HCT116 (cell line): Measurements from ENCODE around the gene WFDC8. TPM values are rescaled to one million over a fixed set of nuclear protein-coding genes. Genes with fewer than 3 reads are reported as not detected.

ENCODE experiments used
- ATAC-seq: fragments of 200-7000 bp; cut with Tn5 transposase; 2 replicates; pipeline ENCODE4 v1.9.1; 2020; ENCODE audit warnings: mild to moderate bottlenecking, moderate library complexity
- BruUV-seq: library from RNA; stranded (reverse); fragments of 400-500 nt; replicated peaks from 2 replicates; lab custom pipeline; 2021; lab: Mats Ljungman, UMichigan
- CTCF ChIA-PET: fragments of 300-600 bp; sonication (Branson Sonifier 250); formaldehyde crosslinking; loops from one replicate; lab custom pipeline; 2021; ENCODE audit warnings: antibody characterized with exemption; lab: Charles Lee
- POLR2A ChIA-PET: fragments of 300-600, 350-600 bp; sonication (Branson Sonifier 250); formaldehyde crosslinking; loops from one replicate; lab custom pipeline; 2021; ENCODE audit warnings: antibody characterized with exemption; lab: Charles Lee
- RAD21 ChIA-PET, 2 experiments: fragments of 300-600 bp; sonication (Branson Sonifier 250); formaldehyde crosslinking; loops; one replicate each; lab custom pipeline; 2023; ENCODE audit warnings: low total read pairs in 2 of 2; ENCODE audit not compliant: uncharacterized antibody in 2 of 2, unreplicated experiment in 2 of 2, low non-redundant PET in 1 of 2; lab: Charles Lee
- DNase-seq: peaks from one replicate; pipeline ENCODE4 v3.0.0-alpha.2; 2010; ENCODE audit warnings: low read depth, low spot score
- H2AFZ ChIP-seq: fragments of 200-600 bp; shearing (Covaris generic), sonication (generic); 2 replicates; pipeline ENCODE4 v1.6.1; 2017; ENCODE audit warnings: low read depth, mixed run types, mixed read lengths, antibody characterized with exemption, low read length; ENCODE audit not compliant: poor library complexity, severe bottlenecking
- H3K27ac ChIP-seq: 2 replicates; pipeline ENCODE4 v1.5.1; 2012; ENCODE audit warnings: low read depth, low read length
- H3K27me3 ChIP-seq: fragments of 200-600 bp; sonication (generic); 2 replicates; pipeline ENCODE4 v1.6.1; 2016; ENCODE audit warnings: mixed run types, low read length, mixed read lengths; ENCODE audit not compliant: insufficient read depth
- H3K36me3 ChIP-seq, 2 experiments: fragments of 200-500 bp in 1 of 2; fragments of 200-600 bp in 1 of 2; sonication (Bioruptor generic) in 1 of 2; sonication (generic) in 1 of 2; 2 replicates each; pipeline versions ENCODE4 v1.5.1 to v1.6.1; 2014 to 2016; ENCODE audit warnings: low read length in 2 of 2, inconsistent platforms in 1 of 2, mixed read lengths in 1 of 2, mixed run types in 1 of 2; ENCODE audit not compliant: insufficient read depth in 2 of 2, control insufficient read depth in 1 of 2
- H3K4me1 ChIP-seq, 2 experiments: fragments of 200-600 bp in 1 of 2; sonication (generic) in 1 of 2; 2 replicates each; pipeline versions ENCODE4 v1.5.1 to v1.6.1; 2012 to 2017; ENCODE audit warnings: low read length in 2 of 2, inconsistent platforms in 1 of 2, mild to moderate bottlenecking in 1 of 2, mixed read lengths in 1 of 2, mixed run types in 1 of 2, moderate library complexity in 1 of 2; ENCODE audit not compliant: insufficient read depth in 2 of 2, control insufficient read depth in 1 of 2
- H3K4me2 ChIP-seq: fragments of 200-600 bp; sonication (generic); 2 replicates; pipeline ENCODE4 v1.6.1; 2017; ENCODE audit warnings: mixed run types, low read length, mixed read lengths
- H3K4me3 ChIP-seq, 2 experiments: fragments of 200-600 bp in 1 of 2; sonication (generic) in 1 of 2; replicated peaks in 1 of 2; 2 replicates each; pipeline ENCODE4 v1.5.1; 2011 to 2016; ENCODE audit warnings: low read length in 2 of 2, control low read depth in 1 of 2, low read depth in 1 of 2, mild to moderate bottlenecking in 1 of 2, mixed read lengths in 1 of 2, mixed run types in 1 of 2
- H3K79me2 ChIP-seq: fragments of 200-600 bp; sonication (generic); 2 replicates; pipeline ENCODE4 v1.6.1; 2017; ENCODE audit warnings: mild to moderate bottlenecking, mixed run types, low read length, moderate library complexity, mixed read lengths; ENCODE audit not compliant: insufficient read depth
- H3K9ac ChIP-seq: fragments of 200-600 bp; sonication (generic); 2 replicates; pipeline ENCODE4 v1.6.1; 2016; ENCODE audit warnings: low read length, mixed read lengths
- H3K9me2 ChIP-seq: fragments of 200-600 bp; sonication (generic), shearing (Covaris generic); 2 replicates; pipeline ENCODE4 v1.6.1; 2017; ENCODE audit warnings: mixed run types, mild to moderate bottlenecking, moderate library complexity; ENCODE audit not compliant: insufficient read depth
- H3K9me3 ChIP-seq, 2 experiments: fragments of 200-500 bp in 1 of 2; fragments of 200-600 bp in 1 of 2; sonication (Bioruptor generic) in 1 of 2; sonication (generic) in 1 of 2; 2 replicates each; pipeline ENCODE4 v1.6.1; 2014 to 2017; ENCODE audit warnings: low read length in 2 of 2, mixed read lengths in 2 of 2, inconsistent platforms in 1 of 2, low read depth in 1 of 2, mild to moderate bottlenecking in 1 of 2, mixed run types in 1 of 2, moderate library complexity in 1 of 2; ENCODE audit not compliant: control insufficient read depth in 1 of 2, insufficient read depth in 1 of 2
- H4K20me1 ChIP-seq: fragments of 200-600 bp; sonication (generic), shearing (Covaris generic); 2 replicates; pipeline ENCODE4 v1.6.1; 2017; ENCODE audit warnings: mixed run types, mild to moderate bottlenecking, moderate library complexity; ENCODE audit not compliant: insufficient read depth
- CBX3 ChIP-seq: IDR thresholded peaks from 2 replicates; pipeline ENCODE4 v1.6.1; 2012; ENCODE audit warnings: low read depth
- EGR1 ChIP-seq: IDR thresholded peaks from 2 replicates; pipeline ENCODE4 v1.6.1; 2012; ENCODE audit warnings: low read depth
- ELF1 ChIP-seq: IDR thresholded peaks from 2 replicates; pipeline ENCODE4 v1.6.1; 2012; ENCODE audit warnings: low read depth, borderline replicate concordance
- POLR2AphosphoS5 ChIP-seq: IDR thresholded peaks from 2 replicates; pipeline ENCODE4 v1.6.1; 2011; ENCODE audit warnings: mild to moderate bottlenecking, low read depth, low read length, moderate library complexity
- RAD21 ChIP-seq: IDR thresholded peaks from 2 replicates; pipeline ENCODE4 v1.6.1; 2012; ENCODE audit warnings: low read depth, mild to moderate bottlenecking
- SIN3A ChIP-seq: IDR thresholded peaks from 2 replicates; pipeline ENCODE4 v1.6.1; 2012; ENCODE audit warnings: low read depth
- SP1 ChIP-seq: IDR thresholded peaks from 2 replicates; pipeline ENCODE4 v1.6.1; 2012; ENCODE audit warnings: low read depth
- TCF7L2 ChIP-seq: IDR thresholded peaks from 2 replicates; pipeline ENCODE4 v1.7.0; 2011; ENCODE audit warnings: borderline replicate concordance, inconsistent platforms; ENCODE audit not compliant: insufficient read depth, insufficient read length; ENCODE audit errors: extremely low read depth
- ZFX ChIP-seq: fragments of 450-650 bp; IDR thresholded peaks from 2 replicates; pipeline ENCODE4 v1.6.1; 2017
- intact Hi-C: fragments of 100-400 bp; cut with micrococcal nuclease; formaldehyde crosslinking; loops from 2 replicates; pipeline ENCODE4 v1.10.0; 2022
- total RNA-seq: library from RNA; stranded (reverse); gene quantifications from one replicate; pipeline ENCODE4 v1.2.1, GENCODE V29; 2021; ENCODE audit not compliant: unreplicated experiment
- TF ChIP-seq, protein P1 (sequence below): IDR thresholded peaks from 2 replicates; pipeline ENCODE4 v1.6.1; 2012
- TF ChIP-seq, protein P2 (sequence below): IDR thresholded peaks from 2 replicates; pipeline ENCODE4 v1.6.1; 2012; ENCODE audit warnings: low read depth

The WFDC8 gene
- total RNA-seq, 1 experiment from 2014 or later = not detected

DNA sequence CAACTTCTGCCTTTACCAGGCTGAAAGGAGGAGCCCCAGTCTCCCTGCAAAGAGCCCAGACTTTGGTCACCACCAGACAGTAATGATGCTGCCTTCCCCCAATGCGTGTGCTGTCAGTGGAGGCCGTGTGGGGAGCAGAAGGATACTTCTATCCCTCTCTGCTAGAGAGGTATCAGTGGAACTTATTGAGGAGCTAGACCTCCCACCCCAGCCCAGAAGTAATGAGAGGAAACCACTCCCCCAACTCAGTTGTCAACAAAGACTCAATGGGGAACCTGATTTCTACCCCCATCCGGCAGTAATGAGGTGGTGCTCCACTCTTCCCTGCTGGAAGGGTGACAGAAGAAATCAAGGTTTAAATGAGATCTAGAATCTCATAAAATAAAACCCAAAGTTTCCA lies 4.4 kb upstream of the WFDC8 start:
- Histone ChIP-seq H3K4me2 (no peak overlapping the region), H3K9me2 (no peaks in the 10 kb centered on the region), H3K9me3 (no peaks in the 10 kb centered on the region), H3K9ac (no peak overlapping the region), H3K4me1 (no peaks in the 10 kb centered on the region), H3K27ac (no peak overlapping the region), H2AFZ (no peak overlapping the region), H4K20me1 (no peaks in the 10 kb centered on the region), H3K36me3 (no peaks in the 10 kb centered on the region), H3K27me3 (no peaks in the 10 kb centered on the region), H3K4me3 (no peak overlapping the region), H3K79me2 (no peaks in the 10 kb centered on the region)
- DNase-seq (no peak), ATAC-seq (no peak)
- no TSS peak for BruUV-seq
- TF ChIP-seq ELF1 = no peak
- TF ChIP-seq, protein P1, sequence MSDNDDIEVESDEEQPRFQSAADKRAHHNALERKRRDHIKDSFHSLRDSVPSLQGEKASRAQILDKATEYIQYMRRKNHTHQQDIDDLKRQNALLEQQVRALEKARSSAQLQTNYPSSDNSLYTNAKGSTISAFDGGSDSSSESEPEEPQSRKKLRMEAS = no peak
- TF ChIP-seq ZFX = no peak
- no peak for TF ChIP-seq RAD21
- RAD21 ChIA-PET = interaction anchor here in 1 of 2 experiments (0.6 kb wide), 1 partner anchor 65 kb away, joined by 4 read pairs; no protein-coding TSS in a partner anchor
- POLR2A ChIA-PET = no interaction called here
- intact Hi-C loops = no loop called here
- CTCF ChIA-PET = no interaction called here

DNA sequence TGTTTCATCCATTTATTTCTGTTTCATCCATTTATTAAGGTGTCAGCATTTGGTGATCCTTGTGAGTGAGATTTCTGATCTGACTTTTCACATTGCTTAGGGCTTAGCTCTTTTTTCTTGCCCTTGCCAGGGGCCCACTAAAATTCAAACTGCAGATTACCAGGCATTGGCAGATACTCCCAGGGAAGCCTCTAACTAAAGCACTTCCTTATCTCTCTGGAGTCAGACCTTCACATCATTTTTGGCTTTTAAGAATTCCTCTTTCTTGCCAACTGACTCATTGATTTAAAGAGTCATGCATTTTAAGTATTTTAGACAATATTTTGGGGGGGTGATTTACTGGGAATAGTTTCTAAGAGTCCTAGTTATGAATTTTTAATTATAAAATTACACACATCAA lies 2.6 kb upstream of the WFDC8 start:
- Histone ChIP-seq H2AFZ (no peak overlapping the region), H3K4me3 (no peak overlapping the region), H3K4me1 (no peaks in the 10 kb centered on the region), H3K9me2 (no peaks in the 10 kb centered on the region), H3K9me3 (no peaks in the 10 kb centered on the region), H3K9ac (no peak overlapping the region), H3K36me3 (no peaks in the 10 kb centered on the region), H3K27ac (no peak overlapping the region), H3K4me2 (no peak overlapping the region), H3K79me2 (no peaks in the 10 kb centered on the region), H4K20me1 (no peaks in the 10 kb centered on the region), H3K27me3 (no peaks in the 10 kb centered on the region)
- TF ChIP-seq SP1 = no peak
- TF ChIP-seq, protein P2, sequence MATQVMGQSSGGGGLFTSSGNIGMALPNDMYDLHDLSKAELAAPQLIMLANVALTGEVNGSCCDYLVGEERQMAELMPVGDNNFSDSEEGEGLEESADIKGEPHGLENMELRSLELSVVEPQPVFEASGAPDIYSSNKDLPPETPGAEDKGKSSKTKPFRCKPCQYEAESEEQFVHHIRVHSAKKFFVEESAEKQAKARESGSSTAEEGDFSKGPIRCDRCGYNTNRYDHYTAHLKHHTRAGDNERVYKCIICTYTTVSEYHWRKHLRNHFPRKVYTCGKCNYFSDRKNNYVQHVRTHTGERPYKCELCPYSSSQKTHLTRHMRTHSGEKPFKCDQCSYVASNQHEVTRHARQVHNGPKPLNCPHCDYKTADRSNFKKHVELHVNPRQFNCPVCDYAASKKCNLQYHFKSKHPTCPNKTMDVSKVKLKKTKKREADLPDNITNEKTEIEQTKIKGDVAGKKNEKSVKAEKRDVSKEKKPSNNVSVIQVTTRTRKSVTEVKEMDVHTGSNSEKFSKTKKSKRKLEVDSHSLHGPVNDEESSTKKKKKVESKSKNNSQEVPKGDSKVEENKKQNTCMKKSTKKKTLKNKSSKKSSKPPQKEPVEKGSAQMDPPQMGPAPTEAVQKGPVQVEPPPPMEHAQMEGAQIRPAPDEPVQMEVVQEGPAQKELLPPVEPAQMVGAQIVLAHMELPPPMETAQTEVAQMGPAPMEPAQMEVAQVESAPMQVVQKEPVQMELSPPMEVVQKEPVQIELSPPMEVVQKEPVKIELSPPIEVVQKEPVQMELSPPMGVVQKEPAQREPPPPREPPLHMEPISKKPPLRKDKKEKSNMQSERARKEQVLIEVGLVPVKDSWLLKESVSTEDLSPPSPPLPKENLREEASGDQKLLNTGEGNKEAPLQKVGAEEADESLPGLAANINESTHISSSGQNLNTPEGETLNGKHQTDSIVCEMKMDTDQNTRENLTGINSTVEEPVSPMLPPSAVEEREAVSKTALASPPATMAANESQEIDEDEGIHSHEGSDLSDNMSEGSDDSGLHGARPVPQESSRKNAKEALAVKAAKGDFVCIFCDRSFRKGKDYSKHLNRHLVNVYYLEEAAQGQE = no peak
- TF ChIP-seq EGR1 = no peak
- TF ChIP-seq POLR2AphosphoS5 = no peak
- TF ChIP-seq, protein P1 = no peak
- TF ChIP-seq CBX3 = no peak
- no peak for TF ChIP-seq SIN3A
- TF ChIP-seq TCF7L2 = no peak
- ATAC-seq = no peak
- intact Hi-C loops = no loop called here
- DNase-seq = no peak
- BruUV-seq = no TSS peak
- ChIA-PET POLR2A (no interaction called here), RAD21 (no interaction called here), CTCF (interaction anchor here (0.7 kb wide), 1 partner anchor 189 kb away, joined by 3 read pairs; no protein-coding TSS in a partner anchor)
